Measurements from ENCODE around the gene RNF166.

The RNF166 gene

GRCh38 chr16:88706229-88706964 lies at the start of gene RNF166, which contains the start of gene CTU2:
RNF166 (minus strand) TSS chr16:88706408; CDS start chr16:88706325, 83 bp downstream.
CTU2 (plus strand) TSS chr16:88706503; CDS start chr16:88706531, 28 bp downstream.
- DNase-seq (ENCODE audit: extremely low spot score), result peak; percentile 99
- POLR2A ChIA-PET, result interaction anchor here (0.8 to 1.1 kb wide), 4 partner anchors 9 to 100 kb away, joined by 3 to 7 read pairs (median 4); no protein-coding TSS in a partner anchor
- CTCF ChIA-PET, result interaction anchor here (1.3 kb wide), 1 partner anchor 31 kb away, joined by 3 read pairs; no protein-coding TSS in a partner anchor
- no peak for TF ChIP-seq SUZ12 (IDR thresholded peaks at IDR 0.05)
- peak; percentile 64; the same call in 1 of the 2 replicates for TF ChIP-seq LEF1 (IDR thresholded peaks at IDR 0.05; ENCODE audit: borderline replicate concordance)

- peak; percentile 42 for DNase-seq (ENCODE audit: extremely low spot score)
- TF ChIP-seq TARDBP (IDR thresholded peaks at IDR 0.05) (no peak), FOXK2 (IDR thresholded peaks at IDR 0.05) (no peak), SUZ12 (IDR thresholded peaks at IDR 0.05) (no peak), ELF4 (IDR thresholded peaks at IDR 0.05) (no peak), FOXM1 (IDR thresholded peaks at IDR 0.05; ENCODE audit: borderline replicate concordance) (no peak), ZNF384 (IDR thresholded peaks at IDR 0.05) (no peak), HDGF (IDR thresholded peaks at IDR 0.05; ENCODE audit: borderline replicate concordance) (no peak), FOXA1 (IDR thresholded peaks at IDR 0.05) (no peak), SP1 (IDR thresholded peaks at IDR 0.05) (no peak), L3MBTL2 (conservative IDR thresholded peaks at IDR 0.05) (no peak), BHLHE40 (IDR thresholded peaks at IDR 0.05; ENCODE audit: borderline replicate concordance) (no peak), NFRKB (IDR thresholded peaks at IDR 0.05) (no peak), CTBP1 (IDR thresholded peaks at IDR 0.05; ENCODE audit: borderline replicate concordance) (no peak), ARNT (IDR thresholded peaks at IDR 0.05) (no peak), PKNOX1 (IDR thresholded peaks at IDR 0.05) (no peak), LEF1 (IDR thresholded peaks at IDR 0.05; ENCODE audit: borderline replicate concordance) (no peak)
- ChIA-PET CTCF (interaction anchor here (0.7 to 1.8 kb wide), 5 partner anchors 18 to 376 kb away, joined by 3 to 7 read pairs (median 5); no protein-coding TSS in a partner anchor), POLR2A (interaction anchor here (1.0 to 1.8 kb wide), 3 partner anchors 9 to 54 kb away, joined by 3 to 7 read pairs (median 3); no protein-coding TSS in a partner anchor)
Observed at GRCh38 chr16:88754912-88755744, 48.9 kb upstream of the RNF166 start.

- ChIA-PET POLR2A (interaction anchor here (1.5 to 1.8 kb wide), 2 partner anchors 10 to 16 kb away, joined by 3 to 7 read pairs; no protein-coding TSS in a partner anchor), CTCF (interaction anchor here (0.6 to 1.8 kb wide), 4 partner anchors 11 to 183 kb away, joined by 3 to 7 read pairs (median 4); no protein-coding TSS in a partner anchor)
- DNase-seq (ENCODE audit: extremely low spot score), result no peak
- no peak for TF ChIP-seq ZNF384 (IDR thresholded peaks at IDR 0.05)
- no peak for TF ChIP-seq CTBP1 (IDR thresholded peaks at IDR 0.05; ENCODE audit: borderline replicate concordance)
- TF ChIP-seq SP1 (IDR thresholded peaks at IDR 0.05), result no peak
- TF ChIP-seq ARNT (IDR thresholded peaks at IDR 0.05), result no peak
- no peak for TF ChIP-seq BHLHE40 (IDR thresholded peaks at IDR 0.05; ENCODE audit: borderline replicate concordance)
- no peak for TF ChIP-seq HDGF (IDR thresholded peaks at IDR 0.05; ENCODE audit: borderline replicate concordance)
- no peak for TF ChIP-seq ELF4 (IDR thresholded peaks at IDR 0.05)
- no peak for TF ChIP-seq NFRKB (IDR thresholded peaks at IDR 0.05)
- TF ChIP-seq FOXK2 (IDR thresholded peaks at IDR 0.05), result no peak
- no peak for TF ChIP-seq LEF1 (IDR thresholded peaks at IDR 0.05; ENCODE audit: borderline replicate concordance)
- TF ChIP-seq FOXA1 (IDR thresholded peaks at IDR 0.05), result no peak
- TF ChIP-seq L3MBTL2 (conservative IDR thresholded peaks at IDR 0.05), result no peak
- no peak for TF ChIP-seq FOXM1 (IDR thresholded peaks at IDR 0.05; ENCODE audit: borderline replicate concordance)
- TF ChIP-seq SUZ12 (IDR thresholded peaks at IDR 0.05), result no peak
- TF ChIP-seq TARDBP (IDR thresholded peaks at IDR 0.05), result no peak
- no peak for TF ChIP-seq PKNOX1 (IDR thresholded peaks at IDR 0.05)
Observed at GRCh38 chr16:88754109-88754911, 48.1 kb upstream of the RNF166 start.

GRCh38 chr16:88753602-88754001 lies 47.4 kb upstream of the RNF166 start:
- ChIA-PET CTCF (interaction anchor here (0.6 to 1.8 kb wide), 2 partner anchors 10 to 16 kb away, joined by 3 to 5 read pairs; no protein-coding TSS in a partner anchor), POLR2A (interaction anchor here (1.5 to 1.8 kb wide), 2 partner anchors 10 to 17 kb away, joined by 3 to 7 read pairs; no protein-coding TSS in a partner anchor)
- no peak for DNase-seq (ENCODE audit: extremely low spot score)
- no peak for TF ChIP-seq ZNF384 (IDR thresholded peaks at IDR 0.05)
- no peak for TF ChIP-seq SUZ12 (IDR thresholded peaks at IDR 0.05)
- no peak for TF ChIP-seq ELF4 (IDR thresholded peaks at IDR 0.05)

GRCh38 chr16:88753191-88753590 lies 47.0 kb upstream of the RNF166 start:
- no peak for TF ChIP-seq CTBP1 (IDR thresholded peaks at IDR 0.05; ENCODE audit: borderline replicate concordance)
- ChIA-PET CTCF (interaction anchor here (0.6 to 1.8 kb wide), 2 partner anchors 10 to 16 kb away, joined by 3 to 5 read pairs; no protein-coding TSS in a partner anchor), POLR2A (interaction anchor here (1.8 kb wide), 1 partner anchor 17 kb away, joined by 7 read pairs; no protein-coding TSS in a partner anchor)
- DNase-seq (ENCODE audit: extremely low spot score), result no peak
